Thoracic aorta (tissue), 2 donors: ENCODE measurements around the gene RPGR. TPM values are rescaled to one million over a fixed set of nuclear protein-coding genes. Genes with fewer than 3 reads are reported as not detected.

Source experiments
- ATAC-seq: fragments of 150-250 bp; one replicate; pipeline ENCODE4 v1.8.0; 2017; ENCODE audit warnings: low read depth; ENCODE audit not compliant: insufficient number of reproducible peaks, low FRiP score
- DNase-seq: peaks from one replicate; pipeline ENCODE4 v3.0.0-alpha.2; 2020; ENCODE audit warnings: low spot score
- H3K27ac ChIP-seq, 2 donors: fragments of 200-600 bp; sonication (generic); 1 replicate in 1 of 2; 2 replicates in 1 of 2; pipeline ENCODE4 v1.5.1; 2016; ENCODE audit warnings: mild to moderate bottlenecking in 2 of 2, moderate library complexity in 2 of 2
- H3K27me3 ChIP-seq: fragments of 200-600 bp; sonication (generic); replicated peaks from 2 replicates; pipeline ENCODE4 v1.6.0; 2016; ENCODE audit warnings: mild to moderate bottlenecking; ENCODE audit not compliant: insufficient read depth
- H3K36me3 ChIP-seq: fragments of 200-600 bp; sonication (generic); one replicate; pipeline ENCODE4 v1.5.1; 2016
- H3K4me1 ChIP-seq, 2 donors: fragments of 200-600 bp; sonication (generic); 1 replicate in 1 of 2; 2 replicates in 1 of 2; pipeline versions ENCODE4 v1.5.1 to v1.6.0; 2016; ENCODE audit warnings: low read depth in 2 of 2, mild to moderate bottlenecking in 1 of 2; ENCODE audit not compliant: control insufficient read depth in 1 of 2
- H3K4me3 ChIP-seq: fragments of 200-600 bp; sonication (generic); 2 replicates; pipeline ENCODE4 v1.5.1; 2016; ENCODE audit warnings: mild to moderate bottlenecking
- H3K9me3 ChIP-seq: fragments of 200-600 bp; sonication (generic); 2 replicates; pipeline ENCODE4 v1.5.1; 2016
- CTCF ChIP-seq: fragments of 200-600 bp; sonication (generic); IDR thresholded peaks from one replicate; pipeline ENCODE4 v1.5.1; 2019; ENCODE audit warnings: antibody characterized with exemption
- total RNA-seq, 2 donors: library from RNA; depleted of rRNA; stranded (reverse); fragments of >200 nt; gene quantifications; one replicate each; pipeline versions ENCODE4 v1.1.0 to v1.2.3, GENCODE V29; 2016

Gene RPGR
- total RNA-seq, 2 donors from 2014 or later = 12.6 to 37.2 TPM

- Histone ChIP-seq H3K36me3 (no peaks in the 10 kb centered on the region), H3K4me3 (no peak overlapping the region), H3K27me3 (no peaks in the 10 kb centered on the region), H3K4me1 (no peaks in the 10 kb centered on the region), H3K27ac (no peak overlapping the region), H3K9me3 (no peaks in the 10 kb centered on the region)
- DNase-seq = no peak
- no peak for TF ChIP-seq CTCF
- no peak for ATAC-seq
These were observed 14.1 kb downstream of the RPGR start for GRCh38 chrX:38313190-38313589.

GRCh38 chrX:38312436-38312835 lies 14.9 kb downstream of the RPGR start:
- ATAC-seq = no peak

DNA sequence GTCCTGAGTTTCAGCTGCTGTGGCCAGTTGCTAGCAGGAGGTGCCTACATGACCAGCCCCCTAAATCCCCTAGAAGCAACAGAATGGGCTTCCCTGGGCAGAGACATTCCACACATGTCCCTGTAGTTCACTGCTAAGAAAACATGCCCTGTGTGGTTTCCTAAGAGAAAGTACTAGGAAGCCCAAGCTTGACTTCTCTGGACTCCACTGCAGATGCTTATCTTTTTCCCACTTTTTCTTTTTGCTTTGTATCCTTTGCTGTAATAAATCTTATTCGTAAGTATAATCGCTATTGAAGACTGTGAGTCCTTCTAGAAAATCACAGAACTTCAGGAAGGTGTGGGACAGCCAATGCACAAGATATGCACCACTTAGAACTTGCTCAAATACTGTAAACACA lies 15.6 kb downstream of the RPGR start:
- ATAC-seq (no peak), DNase-seq (no peak)
- Histone ChIP-seq H3K4me1 (no peaks in the 10 kb centered on the region), H3K36me3 (no peaks in the 10 kb centered on the region), H3K4me3 (no peak overlapping the region), H3K27ac (no peak overlapping the region), H3K9me3 (no peaks in the 10 kb centered on the region), H3K27me3 (no peaks in the 10 kb centered on the region)
- no peak for TF ChIP-seq CTCF

More at GRCh38 chrX:38312436-38312835, 14.9 kb downstream of the RPGR start:
- Histone ChIP-seq H3K36me3 (no peaks in the 10 kb centered on the region), H3K27ac (no peak overlapping the region), H3K27me3 (no peaks in the 10 kb centered on the region), H3K4me3 (no peak overlapping the region), H3K4me1 (no peaks in the 10 kb centered on the region), H3K9me3 (no peaks in the 10 kb centered on the region)
- DNase-seq = no peak
- no peak for TF ChIP-seq CTCF

DNA sequence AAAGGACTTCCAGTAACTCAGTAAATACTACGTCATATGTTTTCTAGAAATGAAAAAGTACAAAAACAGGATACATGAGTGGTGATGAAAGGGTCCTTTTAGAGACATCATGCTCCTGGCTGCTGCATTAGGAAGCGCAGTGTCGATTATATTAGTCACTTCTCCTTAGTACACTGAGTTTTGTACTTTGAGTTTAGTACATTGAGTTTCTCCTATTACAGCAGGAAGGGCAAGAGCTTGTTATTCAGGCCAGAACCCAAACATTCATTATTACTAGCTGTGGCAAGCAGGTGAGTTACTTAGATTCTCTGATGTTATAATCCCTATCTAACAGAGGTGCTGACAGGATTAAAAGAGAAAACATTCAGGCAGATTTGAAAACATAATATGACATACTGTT lies 21.3 kb downstream of the RPGR start:
- H3K9me3 ChIP-seq = no peaks in the 10 kb centered on the region
- TF ChIP-seq CTCF = no peak
- no peaks in the 10 kb centered on the region for H3K4me1 ChIP-seq
- H3K27ac ChIP-seq = no peak overlapping the region
- DNase-seq (no peak), ATAC-seq (no peak)
- no peaks in the 10 kb centered on the region for H3K27me3 ChIP-seq
- no peaks in the 10 kb centered on the region for H3K36me3 ChIP-seq
- no peak overlapping the region for H3K4me3 ChIP-seq

DNA sequence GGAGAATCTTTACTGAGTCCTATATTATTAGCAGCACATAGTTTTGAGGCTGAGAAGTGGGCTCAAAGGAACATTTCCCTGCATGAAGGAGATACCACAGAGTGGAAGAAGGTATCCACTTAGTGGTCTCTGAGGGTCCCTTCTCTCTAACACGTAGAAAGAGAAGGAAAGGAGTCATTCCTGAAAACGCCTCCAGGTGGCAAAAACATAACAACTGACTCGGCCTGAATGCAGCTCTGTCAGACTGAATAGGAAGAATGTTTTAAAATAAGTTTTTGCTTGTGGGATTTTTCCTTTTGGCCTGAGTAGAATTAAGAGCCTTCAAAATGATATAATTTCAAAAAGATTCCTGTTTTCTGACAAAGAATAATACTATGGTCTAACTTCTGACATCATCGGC lies 23.3 kb downstream of the RPGR start:
- Histone ChIP-seq H3K27me3 (no peaks in the 10 kb centered on the region), H3K27ac (no peak overlapping the region), H3K4me1 (no peaks in the 10 kb centered on the region), H3K4me3 (no peak overlapping the region), H3K36me3 (no peaks in the 10 kb centered on the region), H3K9me3 (no peaks in the 10 kb centered on the region)
- no peak for DNase-seq
- no peak for ATAC-seq
- TF ChIP-seq CTCF = no peak
